Testis (tissue), 3 donors: ENCODE results near the gene EMP1. TPM values are rescaled to one million over a fixed set of nuclear protein-coding genes. Genes with fewer than 3 reads are reported as not detected.

Experiments
- DNase-seq: peaks from one replicate; pipeline ENCODE4 v3.0.0-alpha.2; 2019
- H3K27ac ChIP-seq, 2 donors: fragments of 200-600 bp; sonication (generic); one replicate each; pipeline ENCODE4 v1.5.1; 2019
- H3K27me3 ChIP-seq: fragments of 200-600 bp; sonication (generic); one replicate; pipeline ENCODE4 v1.5.1; 2019
- H3K36me3 ChIP-seq: fragments of 200-600 bp; sonication (generic); one replicate; pipeline ENCODE4 v1.5.1; 2017; ENCODE audit warnings: low read depth; ENCODE audit errors: missing control alignments
- H3K4me1 ChIP-seq: fragments of 200-600 bp; sonication (generic); one replicate; pipeline ENCODE4 v1.5.1; 2019
- H3K4me3 ChIP-seq, 2 donors: fragments of 200-600 bp; sonication (generic); one replicate each; pipeline ENCODE4 v1.5.1; 2017 to 2019
- H3K9me3 ChIP-seq: fragments of 200-600 bp; sonication (generic); one replicate; pipeline ENCODE4 v1.5.1; 2017
- POLR2A ChIP-seq: fragments of 450-650 bp; IDR thresholded peaks from one replicate; pipeline ENCODE4 v1.6.1; 2017; ENCODE audit warnings: antibody characterized with exemption, mild to moderate bottlenecking, moderate library complexity
- WGBS, 2 donors: methylation state at CpG; one replicate each; pipeline ENCODE4 v1.1.5; 2018; 5-methylcytosine and 5-hydroxymethylcytosine counted together
- intact Hi-C: fragments of 100-400 bp; cut with DNase I; formaldehyde crosslinking; loops from one replicate; pipeline ENCODE4 v1.15.1; 2023; ENCODE audit warnings: low total_unique reads
- polyA plus RNA-seq: library from polyadenylated mRNA; stranded (reverse); fragments of 350-450 nt; fragmentation: Illumina TruSeq; extraction: RNeasy Lipid Tissue Mini Kit (QIAGEN cat#74804); gene quantifications from one replicate; pipeline ENCODE4 v1.2.3, GENCODE V29; 2014; ENCODE audit warnings: low read depth, low replicate concordance; ENCODE audit not compliant: insufficient read depth
- total RNA-seq, 2 donors: library from RNA; depleted of rRNA; stranded (reverse); fragments of >200 nt; gene quantifications; one replicate each; pipeline ENCODE4 v1.2.3, GENCODE V29; 2016
- TF ChIP-seq, protein P1 (sequence below), 3 experiments: fragments of 450-650 bp in 2 of 3; fragments of 200-600 bp in 1 of 3; sonication (generic) in 1 of 3; IDR thresholded peaks; one replicate each; pipeline ENCODE4 v1.5.1; 2016 to 2019; ENCODE audit warnings: antibody characterized with exemption in 3 of 3, mild to moderate bottlenecking in 2 of 3, moderate library complexity in 1 of 3

The EMP1 gene
- total and polyA plus RNA-seq, 3 donors from 2014 or later, result 14.1 to 59.4 (median 29.2) TPM

- 90 to 91% methylated on average over 3 of the region's 3 CpGs for WGBS, 2 donors
- TF ChIP-seq, protein P1, sequence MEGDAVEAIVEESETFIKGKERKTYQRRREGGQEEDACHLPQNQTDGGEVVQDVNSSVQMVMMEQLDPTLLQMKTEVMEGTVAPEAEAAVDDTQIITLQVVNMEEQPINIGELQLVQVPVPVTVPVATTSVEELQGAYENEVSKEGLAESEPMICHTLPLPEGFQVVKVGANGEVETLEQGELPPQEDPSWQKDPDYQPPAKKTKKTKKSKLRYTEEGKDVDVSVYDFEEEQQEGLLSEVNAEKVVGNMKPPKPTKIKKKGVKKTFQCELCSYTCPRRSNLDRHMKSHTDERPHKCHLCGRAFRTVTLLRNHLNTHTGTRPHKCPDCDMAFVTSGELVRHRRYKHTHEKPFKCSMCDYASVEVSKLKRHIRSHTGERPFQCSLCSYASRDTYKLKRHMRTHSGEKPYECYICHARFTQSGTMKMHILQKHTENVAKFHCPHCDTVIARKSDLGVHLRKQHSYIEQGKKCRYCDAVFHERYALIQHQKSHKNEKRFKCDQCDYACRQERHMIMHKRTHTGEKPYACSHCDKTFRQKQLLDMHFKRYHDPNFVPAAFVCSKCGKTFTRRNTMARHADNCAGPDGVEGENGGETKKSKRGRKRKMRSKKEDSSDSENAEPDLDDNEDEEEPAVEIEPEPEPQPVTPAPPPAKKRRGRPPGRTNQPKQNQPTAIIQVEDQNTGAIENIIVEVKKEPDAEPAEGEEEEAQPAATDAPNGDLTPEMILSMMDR (IDR thresholded peaks at IDR 0.05), result no peak
- no peak for TF ChIP-seq POLR2A
- Histone ChIP-seq H3K4me3 (no peak overlapping the region), H3K4me1 (no peaks in the 10 kb centered on the region), H3K27ac (no peak overlapping the region), H3K9me3 (no peaks in the 10 kb centered on the region), H3K27me3 (no peaks in the 10 kb centered on the region), H3K36me3 (no peaks in the 10 kb centered on the region)
- no peak for DNase-seq
- intact Hi-C loops, result no loop called here
These were observed 51.1 kb downstream of the EMP1 start for GRCh38 chr12:13247596-13247995.

- H3K36me3 ChIP-seq, result no peaks in the 10 kb centered on the region
- no peaks in the 10 kb centered on the region for H3K27me3 ChIP-seq
- no peak for TF ChIP-seq POLR2A
- TF ChIP-seq, protein P1 (IDR thresholded peaks at IDR 0.05), result no peak
- H3K27ac ChIP-seq, result no peak overlapping the region
- intact Hi-C loops, result no loop called here
- H3K4me3 ChIP-seq, result no peak overlapping the region
- H3K4me1 ChIP-seq, result no peaks in the 10 kb centered on the region
- 71 to 93% methylated on average over 1 of the region's 1 CpG for WGBS, 2 donors
- DNase-seq, result no peak
- no peaks in the 10 kb centered on the region for H3K9me3 ChIP-seq
These were observed 52.4 kb downstream of the EMP1 start for GRCh38 chr12:13248964-13249363.

- Histone ChIP-seq H3K4me1 (no peaks in the 10 kb centered on the region), H3K27me3 (no peaks in the 10 kb centered on the region), H3K4me3 (no peak overlapping the region), H3K36me3 (no peaks in the 10 kb centered on the region), H3K27ac (no peak overlapping the region), H3K9me3 (no peaks in the 10 kb centered on the region)
- no peak for DNase-seq
- WGBS, 2 donors, result 89 to 93% methylated on average over 1 of the region's 1 CpG
- intact Hi-C loops, result no loop called here
- TF ChIP-seq POLR2A, result no peak
- TF ChIP-seq, protein P1 (IDR thresholded peaks at IDR 0.05), result no peak
These were observed 53.9 kb downstream of the EMP1 start for GRCh38 chr12:13250416-13250815.

- Histone ChIP-seq H3K36me3 (no peaks in the 10 kb centered on the region), H3K4me1 (no peaks in the 10 kb centered on the region), H3K27ac (no peak overlapping the region), H3K9me3 (no peaks in the 10 kb centered on the region), H3K4me3 (no peak overlapping the region), H3K27me3 (no peaks in the 10 kb centered on the region)
- intact Hi-C loops, result no loop called here
- WGBS, 2 donors, result 88 to 100% methylated on average over 5 of the region's 5 CpGs
- no peak for TF ChIP-seq POLR2A
- TF ChIP-seq, protein P1 (IDR thresholded peaks at IDR 0.05), result no peak
- DNase-seq, result no peak
These were observed 55.0 kb downstream of the EMP1 start for GRCh38 chr12:13251521-13251920.

GRCh38 chr12:13252024-13252423, 55.5 kb downstream of the EMP1 start:
- intact Hi-C loops, result no loop called here
- Histone ChIP-seq H3K27ac (no peak overlapping the region), H3K4me1 (no peaks in the 10 kb centered on the region), H3K9me3 (no peaks in the 10 kb centered on the region), H3K27me3 (no peaks in the 10 kb centered on the region), H3K4me3 (no peak overlapping the region), H3K36me3 (no peaks in the 10 kb centered on the region)
- TF ChIP-seq, protein P1 (IDR thresholded peaks at IDR 0.05), result no peak
- TF ChIP-seq POLR2A, result no peak
- no peak for DNase-seq
